Body of pancreas (tissue), 4 donors: ENCODE results near the gene PTPRN2. TPM values are rescaled to one million over a fixed set of nuclear protein-coding genes. Genes with fewer than 3 reads are reported as not detected.

Experiments
- ATAC-seq: fragments of 150-250 bp; one replicate; pipeline ENCODE4 v1.9.1; 2016
- DNase-seq, 4 donors: peaks; one replicate each; pipeline ENCODE4 v3.0.0-alpha.2; 2019
- H3K27ac ChIP-seq, 4 donors: fragments of 200-600 bp; sonication (generic); 1 replicate in 3 of 4; 2 replicates in 1 of 4; pipeline versions ENCODE4 v1.5.1 to v1.6.1; 2016 to 2019; ENCODE audit warnings: mild to moderate bottlenecking in 1 of 4, mixed read lengths in 1 of 4, moderate library complexity in 1 of 4
- H3K27me3 ChIP-seq, 2 donors: fragments of 200-600 bp; sonication (generic); one replicate each; pipeline ENCODE4 v1.6.0; 2016; ENCODE audit warnings: mild to moderate bottlenecking in 1 of 2
- H3K36me3 ChIP-seq, 2 donors: fragments of 200-600 bp; sonication (generic); replicated peaks in 1 of 2; 2 replicates each; pipeline ENCODE4 v1.5.1; 2016; ENCODE audit warnings: low read depth in 2 of 2; ENCODE audit not compliant: insufficient read depth in 1 of 2
- H3K4me1 ChIP-seq: fragments of 200-600 bp; sonication (generic); one replicate; pipeline ENCODE4 v1.6.0; 2016
- H3K4me3 ChIP-seq, 2 donors: fragments of 200-600 bp; sonication (generic); 1 replicate in 1 of 2; 2 replicates in 1 of 2; pipeline ENCODE4 v1.5.1; 2016 to 2019
- H3K9me3 ChIP-seq, 3 donors: fragments of 200-600 bp; sonication (generic); 1 replicate in 2 of 3; 2 replicates in 1 of 3; pipeline ENCODE4 v1.5.1; 2016
- CTCF ChIP-seq, 7 experiments: fragments of 450-650 bp in 4 of 7; fragments of 200-600 bp in 3 of 7; sonication (generic) in 3 of 7; IDR thresholded peaks; one replicate each; pipeline ENCODE4 v1.5.1; 2016 to 2019; ENCODE audit warnings: antibody characterized with exemption in 7 of 7
- POLR2A ChIP-seq, 3 donors: fragments of 450-650 bp; IDR thresholded peaks; one replicate each; pipeline ENCODE4 v1.6.1; 2016; ENCODE audit warnings: antibody characterized with exemption in 3 of 3, mild to moderate bottlenecking in 2 of 3
- WGBS, 2 donors: methylation state at CpG; one replicate each; pipeline ENCODE4 v1.1.5; 2017; 5-methylcytosine and 5-hydroxymethylcytosine counted together
- intact Hi-C: fragments of 100-400 bp; cut with DNase I; formaldehyde crosslinking; loops from one replicate; pipeline ENCODE4 v1.15.1; 2023
- total RNA-seq, 2 donors: library from RNA; depleted of rRNA; stranded (reverse); fragments of >200 nt; gene quantifications; one replicate each; pipeline ENCODE4 v1.1.0, GENCODE V29; 2016

Gene PTPRN2
- total RNA-seq, 2 donors from 2014 or later: 31.6 to 76.1 TPM

GRCh38 chr7:157991351-157991750 is 596.3 kb downstream of the PTPRN2 start:
- Histone ChIP-seq H3K27ac (no peak overlapping the region), H3K4me3 (no peak overlapping the region), H3K27me3 (no peaks in the 10 kb centered on the region), H3K9me3 (no peaks in the 10 kb centered on the region), H3K4me1 (no peaks in the 10 kb centered on the region), H3K36me3 (no peaks in the 10 kb centered on the region)
- whole genome bisulfite sequencing, 2 donors: 65 to 69% methylated on average over 8 of the region's 9 CpGs
- DNase-seq: no peak
- no peak for ATAC-seq
- intact Hi-C loops: no loop called here
- TF ChIP-seq CTCF (IDR thresholded peaks at IDR 0.05) (no peak), POLR2A (IDR thresholded peaks at IDR 0.05) (no peak)

GRCh38 chr7:157990881-157991250 is 596.8 kb downstream of the PTPRN2 start:
- DNase-seq (no peak), ATAC-seq (no peak)
- Histone ChIP-seq H3K4me1 (no peaks in the 10 kb centered on the region), H3K9me3 (no peaks in the 10 kb centered on the region), H3K27me3 (no peaks in the 10 kb centered on the region), H3K27ac (no peak overlapping the region), H3K4me3 (no peak overlapping the region), H3K36me3 (no peaks in the 10 kb centered on the region)
- WGBS, 2 donors: 68 to 78% methylated on average over 6 to 9 of the region's 9 CpGs
- TF ChIP-seq POLR2A (IDR thresholded peaks at IDR 0.05) (no peak), CTCF (IDR thresholded peaks at IDR 0.05) (no peak)
- intact Hi-C loops: no loop called here

- ATAC-seq (no peak), DNase-seq (no peak)
- no peaks in the 10 kb centered on the region for H3K36me3 ChIP-seq
- H3K27ac ChIP-seq: no peak overlapping the region
- intact Hi-C loops: no loop called here
- H3K4me1 ChIP-seq: no peaks in the 10 kb centered on the region
- WGBS, 2 donors: 79 to 83% methylated on average over 18 to 19 of the region's 21 CpGs
- no peaks in the 10 kb centered on the region for H3K9me3 ChIP-seq
- H3K27me3 ChIP-seq: no peaks in the 10 kb centered on the region
- no peak for TF ChIP-seq POLR2A (IDR thresholded peaks at IDR 0.05)
- no peak overlapping the region for H3K4me3 ChIP-seq
Observed at GRCh38 chr7:157990226-157990880, 597.3 kb downstream of the PTPRN2 start.

GRCh38 chr7:157989589-157989988 is 598.0 kb downstream of the PTPRN2 start:
- no peak overlapping the region for H3K4me3 ChIP-seq
- no peak for DNase-seq
- no peaks in the 10 kb centered on the region for H3K9me3 ChIP-seq
- intact Hi-C loops: no loop called here
- H3K27me3 ChIP-seq: no peaks in the 10 kb centered on the region
- 68 to 76% methylated on average over 7 to 13 of the region's 13 CpGs for WGBS, 2 donors
- ATAC-seq: no peak
- H3K27ac ChIP-seq: no peak overlapping the region
- TF ChIP-seq CTCF (IDR thresholded peaks at IDR 0.05): no peak
- TF ChIP-seq POLR2A (IDR thresholded peaks at IDR 0.05): no peak
- H3K36me3 ChIP-seq: no peaks in the 10 kb centered on the region
- no peaks in the 10 kb centered on the region for H3K4me1 ChIP-seq

GRCh38 chr7:157987906-157988305 is 599.7 kb downstream of the PTPRN2 start:
- intact Hi-C loops: no loop called here
- Histone ChIP-seq H3K4me1 (no peaks in the 10 kb centered on the region), H3K4me3 (no peak overlapping the region), H3K27ac (no peak overlapping the region), H3K9me3 (no peaks in the 10 kb centered on the region), H3K27me3 (no peaks in the 10 kb centered on the region), H3K36me3 (no peaks in the 10 kb centered on the region)
- DNase-seq (no peak), ATAC-seq (no peak)
- 73 to 75% methylated on average over 10 of the region's 10 CpGs for WGBS, 2 donors
- TF ChIP-seq POLR2A (IDR thresholded peaks at IDR 0.05): no peak
- TF ChIP-seq CTCF (IDR thresholded peaks at IDR 0.05): no peak
